GM13977 (cell line): ENCODE measurements around the gene RHOBTB1.

Experiments used
- DNase-seq: peaks from one replicate; pipeline ENCODE4 v3.0.0; 2012; ENCODE audit warnings: low spot score
- CTCF ChIP-seq: IDR thresholded peaks from 2 replicates; pipeline ENCODE4 v1.5.1; 2012; ENCODE audit warnings: mild to moderate bottlenecking, control low read depth; ENCODE audit not compliant: insufficient read depth; ENCODE audit errors: extremely low read depth, missing control alignments
- in situ Hi-C: fragments of 300-500 bp; cut with MboI; formaldehyde crosslinking; loops from one replicate; pipeline ENCODE4 v1.12.0; 2022; ENCODE audit warnings: low sequenced_read_pairs, low pct_unique_long_range_greater_than_20kb, mixed read lengths, inconsistent platforms; ENCODE audit not compliant: unreplicated experiment

Gene RHOBTB1

DNA sequence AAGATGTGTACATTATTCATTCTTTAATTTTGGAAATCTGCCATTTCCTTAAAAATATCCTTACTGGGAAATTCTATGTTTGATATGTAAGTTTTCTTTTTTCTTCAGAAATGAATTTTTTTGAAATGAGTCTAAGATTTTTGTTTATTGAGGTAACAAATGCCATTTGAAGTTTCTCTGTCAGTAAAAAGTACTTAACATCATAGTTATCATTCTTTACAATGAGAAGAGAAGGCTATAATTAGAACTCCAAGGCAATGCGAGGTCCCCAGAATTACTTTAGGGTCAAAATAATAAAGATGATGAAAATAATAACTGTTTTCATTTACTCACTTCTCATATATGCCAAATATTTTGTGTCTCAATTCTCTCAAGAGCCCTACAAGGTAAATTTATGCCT lies 37.0 kb upstream of the RHOBTB1 start:
- DNase-seq: no peak
- no peak for TF ChIP-seq CTCF
- in situ Hi-C loops: no loop called here

DNA sequence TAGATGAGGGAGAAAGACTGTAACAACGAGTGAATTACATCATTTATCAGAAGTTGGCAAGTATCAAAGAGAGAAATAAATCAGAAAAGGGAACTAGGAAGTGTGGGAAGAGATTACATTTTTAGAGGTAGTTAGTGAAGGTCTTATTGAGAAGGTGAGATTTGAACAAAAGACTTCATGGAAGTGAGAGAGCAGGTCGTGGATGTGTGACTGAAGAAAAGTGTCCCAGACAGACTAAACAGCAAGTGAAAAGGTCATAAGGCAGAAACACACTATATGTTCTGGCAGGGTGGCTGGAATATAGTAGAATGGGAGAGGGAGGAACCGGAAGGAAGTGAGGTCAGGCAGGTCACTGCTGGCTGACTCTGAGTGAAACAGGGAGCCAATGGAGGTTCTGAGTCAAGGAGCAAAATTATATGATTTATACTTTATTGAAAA lies 35.7 kb upstream of the RHOBTB1 start:
- no peak for DNase-seq
- TF ChIP-seq CTCF: no peak
- in situ Hi-C loops: no loop called here

DNA sequence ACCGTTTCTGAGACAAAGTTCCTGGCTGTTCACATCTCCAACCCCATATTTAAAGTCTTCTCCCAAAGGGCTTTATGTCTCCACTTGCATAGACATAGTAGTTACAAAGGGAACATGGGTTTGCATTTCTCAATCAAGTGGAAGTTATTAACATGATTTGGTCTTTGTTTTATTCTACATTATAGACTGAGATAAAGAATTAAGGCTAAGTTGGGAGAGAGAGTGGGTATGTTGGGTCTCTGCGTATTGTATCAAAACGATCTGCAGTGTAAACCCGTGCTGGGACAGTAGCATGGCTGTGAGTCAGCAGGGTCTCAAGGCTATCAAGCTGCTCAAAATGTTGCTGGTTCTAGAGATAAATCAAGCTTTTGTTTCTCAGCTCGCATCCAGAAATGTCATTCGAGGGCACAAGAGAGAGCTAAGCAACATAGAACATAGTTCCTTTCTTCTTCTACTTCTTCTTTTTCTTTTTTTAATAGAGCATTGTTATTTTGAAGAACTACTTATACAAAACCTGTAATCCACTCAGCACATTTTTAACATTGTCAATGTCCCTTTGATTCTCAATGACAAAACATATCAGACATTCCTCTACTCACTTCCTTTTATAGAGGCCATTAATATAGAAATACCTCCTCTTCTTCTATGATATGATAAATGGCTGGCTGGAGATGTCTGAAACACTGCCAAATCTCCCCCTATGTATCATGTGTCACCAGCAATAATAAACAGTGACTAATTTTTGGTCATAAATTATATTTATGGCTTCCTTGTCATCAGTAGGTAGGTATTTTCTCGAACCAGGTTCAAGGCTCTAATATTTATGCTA lies 34.5 kb upstream of the RHOBTB1 start:
- TF ChIP-seq CTCF: no peak
- in situ Hi-C loops: no loop called here
- no peak for DNase-seq

- no peak for TF ChIP-seq CTCF
- in situ Hi-C loops: no loop called here
- DNase-seq: no peak
Observed at GRCh38 chr10:60977161-60978122, 33.5 kb upstream of the RHOBTB1 start.

GRCh38 chr10:60976687-60977086 lies 32.7 kb upstream of the RHOBTB1 start:
- in situ Hi-C loops: no loop called here
- DNase-seq: no peak
- TF ChIP-seq CTCF: no peak

DNA sequence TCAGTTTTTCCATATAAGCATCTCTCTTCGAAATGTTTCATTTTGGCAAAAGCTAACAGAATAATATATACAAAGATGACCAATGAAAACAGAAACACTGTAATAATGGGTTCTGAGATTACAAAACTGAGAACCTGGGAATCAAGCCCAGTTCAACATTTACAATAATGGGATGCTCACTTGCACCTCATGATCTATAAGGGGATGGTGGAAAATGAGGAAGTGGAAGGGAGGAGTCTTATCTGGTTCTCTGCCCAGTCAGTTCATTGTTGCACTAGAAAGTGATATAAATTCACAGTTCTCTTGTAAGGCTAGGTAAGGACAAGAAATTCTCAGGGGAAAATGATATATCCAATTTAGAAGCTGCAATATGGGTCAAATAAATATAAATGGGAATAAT lies 31.7 kb upstream of the RHOBTB1 start:
- DNase-seq: no peak
- in situ Hi-C loops: no loop called here

More for the DNA sequence above, 31.7 kb upstream of the RHOBTB1 start:
- TF ChIP-seq CTCF: no peak
